ENCODE data around the gene DOK6.

DNA sequence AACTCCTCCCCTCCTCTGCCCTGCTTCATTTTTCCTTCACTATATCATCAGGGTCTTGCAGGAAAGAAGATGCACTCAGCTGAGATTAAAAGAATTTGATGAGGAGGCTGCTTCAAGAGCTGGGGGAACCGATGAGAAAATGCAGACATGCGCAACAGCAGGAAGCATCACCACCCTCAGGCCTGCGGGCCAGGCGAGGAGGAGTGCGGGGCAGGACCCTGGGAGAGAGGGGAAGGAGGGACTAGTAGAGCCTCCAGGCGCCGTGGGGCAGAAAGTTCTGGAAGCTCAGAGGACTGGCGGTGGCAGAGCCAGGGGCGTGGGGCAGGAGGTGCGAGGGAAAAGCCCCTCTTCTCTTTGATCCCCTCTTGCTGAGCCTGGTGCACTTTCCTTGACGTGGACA, 438.8 kb downstream of the DOK6 start:
- no peak for TF ChIP-seq SIN3A (IDR thresholded peaks at IDR 0.05; ENCODE audit: borderline replicate concordance, insufficient read depth, low read length)
- no peak for TF ChIP-seq TAF1 (IDR thresholded peaks at IDR 0.05; ENCODE audit: borderline replicate concordance, insufficient read depth, low read length)

All from PFSK-1 (cell line).